HepG2 (cell line): ENCODE data around the gene NTMT1. TPM values are rescaled to one million over a fixed set of nuclear protein-coding genes. Genes with fewer than 3 reads are reported as not detected.

Experiments
- ARID2 ChIP-seq: sonication (generic); formaldehyde crosslinking; IDR thresholded peaks from 2 replicates; pipeline ENCODE4 v1.8.1; 2022; ENCODE audit warnings: mild to moderate bottlenecking, missing genetic modification reagents, borderline replicate concordance
- CHD2 ChIP-seq: IDR thresholded peaks from 2 replicates; pipeline ENCODE4 v1.6.1; 2011; ENCODE audit warnings: low read depth, low read length, improper control_type of control experiment
- MED13 ChIP-seq: sonication (generic); formaldehyde crosslinking; IDR thresholded peaks from 2 replicates; pipeline ENCODE4 v1.5.0; 2020; ENCODE audit warnings: missing genetic modification reagents
- NRL ChIP-seq: sonication (generic); formaldehyde crosslinking; IDR thresholded peaks from 2 replicates; pipeline ENCODE4 v1.5.0; 2020; ENCODE audit warnings: missing genetic modification reagents, mild to moderate bottlenecking, moderate library complexity, borderline replicate concordance
- ZNF570 ChIP-seq: sonication (generic); formaldehyde crosslinking; IDR thresholded peaks from 2 replicates; pipeline ENCODE4 v1.4.0; 2020; ENCODE audit warnings: mild to moderate bottlenecking, missing genetic modification reagents, borderline replicate concordance
- ZNF674 ChIP-seq: sonication (generic); formaldehyde crosslinking; IDR thresholded peaks from 2 replicates; pipeline ENCODE4 v1.5.0; 2020; ENCODE audit warnings: low read depth, mild to moderate bottlenecking, missing genetic modification reagents
- ZNF782 ChIP-seq: sonication (generic); formaldehyde crosslinking; IDR thresholded peaks from 2 replicates; pipeline ENCODE4 v1.4.0; 2020; ENCODE audit warnings: missing genetic modification reagents, mild to moderate bottlenecking, borderline replicate concordance
- polyA plus RNA-seq, 8 experiments: library from polyadenylated mRNA; depleted of rRNA in 3 of 8; stranded (reverse) in 7 of 8; unstranded in 1 of 8; fragments of >200 nt; fragmentation: Illumina TruSeq in 4 of 8; extraction: Trizol in 4 of 8; gene quantifications; 2 replicates each; pipeline versions ENCODE4 v1.2.1 to v1.2.3, GENCODE V29; 2011 to 2016; ENCODE audit warnings: low read depth in 4 of 8, missing spikeins in 1 of 8, mixed read lengths in 1 of 8; ENCODE audit not compliant: insufficient read depth in 1 of 8
- total RNA-seq, 5 experiments: library from RNA; depleted of rRNA; stranded (reverse); fragments of >200 nt; fragmentation: Illumina TruSeq; extraction: Trizol; gene quantifications; 2 replicates each; pipeline ENCODE4 v1.2.3, GENCODE V29; 2016; ENCODE audit warnings: low read depth in 1 of 5
- TF ChIP-seq, protein P1 (sequence below): sonication (generic); formaldehyde crosslinking; IDR thresholded peaks from 2 replicates; pipeline ENCODE4 v1.4.0; 2020; ENCODE audit warnings: missing genetic modification reagents, mild to moderate bottlenecking, borderline replicate concordance
- TF ChIP-seq, protein P2 (sequence below): sonication (generic); formaldehyde crosslinking; IDR thresholded peaks from 2 replicates; pipeline ENCODE4 v1.4.0; 2020; ENCODE audit warnings: mild to moderate bottlenecking, low read depth, missing genetic modification reagents
- TF ChIP-seq, protein P3 (sequence below): sonication (generic); formaldehyde crosslinking; IDR thresholded peaks from 2 replicates; pipeline ENCODE4 v1.4.0; 2020; ENCODE audit warnings: missing genetic modification reagents

The NTMT1 gene
- total and polyA plus RNA-seq, 2 of the 13 experiments (the other 11 are each of a cell fraction or from before 2014, with no cell fraction given), result 49.1 to 53.8 TPM

DNA sequence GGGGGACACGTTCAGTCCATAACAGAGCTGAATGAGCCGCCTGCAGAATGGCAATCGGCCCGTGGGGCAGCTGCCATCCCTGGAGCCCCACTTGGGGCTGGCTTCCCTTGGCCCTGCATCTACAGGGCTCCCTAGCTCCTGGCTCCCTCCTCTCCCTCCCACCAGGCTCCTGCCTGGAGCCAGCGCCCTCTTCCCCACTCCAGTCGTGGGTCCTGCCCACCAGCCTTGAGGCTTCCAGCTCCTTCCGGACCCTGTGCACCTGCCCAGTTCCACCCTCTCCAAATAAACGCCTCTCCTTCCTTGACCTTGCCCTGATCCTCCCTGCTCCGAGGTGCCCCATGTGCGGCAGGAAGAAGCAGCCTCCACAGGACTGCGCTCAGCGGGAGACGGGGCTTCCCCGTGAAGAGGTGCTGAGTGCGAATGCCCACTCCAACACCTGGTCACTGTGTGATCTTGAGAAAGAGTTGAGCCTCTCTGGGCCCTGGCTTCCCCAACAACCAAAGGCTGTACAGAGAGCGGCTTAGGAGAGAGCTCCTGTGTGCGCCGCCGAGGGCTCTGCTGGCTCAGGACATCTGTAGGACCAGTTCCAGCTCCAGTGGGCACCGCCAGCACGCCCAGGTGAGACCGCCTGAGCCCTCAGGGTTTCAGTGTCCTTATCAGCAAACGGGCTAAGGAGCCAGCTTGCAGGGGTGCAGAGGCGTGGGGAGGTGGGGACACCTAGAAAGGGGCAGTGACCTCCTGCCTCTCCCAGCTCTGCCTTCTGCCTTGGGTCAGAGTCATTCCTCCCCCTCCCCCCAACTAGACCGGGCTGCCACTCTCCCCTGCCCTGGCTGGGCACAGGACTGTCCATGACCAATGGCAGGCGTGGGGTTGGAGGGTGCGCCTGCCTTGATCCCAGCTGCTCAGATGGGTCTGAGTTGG is 17.1 kb upstream of the NTMT1 start (continued):
- TF ChIP-seq, protein P1, sequence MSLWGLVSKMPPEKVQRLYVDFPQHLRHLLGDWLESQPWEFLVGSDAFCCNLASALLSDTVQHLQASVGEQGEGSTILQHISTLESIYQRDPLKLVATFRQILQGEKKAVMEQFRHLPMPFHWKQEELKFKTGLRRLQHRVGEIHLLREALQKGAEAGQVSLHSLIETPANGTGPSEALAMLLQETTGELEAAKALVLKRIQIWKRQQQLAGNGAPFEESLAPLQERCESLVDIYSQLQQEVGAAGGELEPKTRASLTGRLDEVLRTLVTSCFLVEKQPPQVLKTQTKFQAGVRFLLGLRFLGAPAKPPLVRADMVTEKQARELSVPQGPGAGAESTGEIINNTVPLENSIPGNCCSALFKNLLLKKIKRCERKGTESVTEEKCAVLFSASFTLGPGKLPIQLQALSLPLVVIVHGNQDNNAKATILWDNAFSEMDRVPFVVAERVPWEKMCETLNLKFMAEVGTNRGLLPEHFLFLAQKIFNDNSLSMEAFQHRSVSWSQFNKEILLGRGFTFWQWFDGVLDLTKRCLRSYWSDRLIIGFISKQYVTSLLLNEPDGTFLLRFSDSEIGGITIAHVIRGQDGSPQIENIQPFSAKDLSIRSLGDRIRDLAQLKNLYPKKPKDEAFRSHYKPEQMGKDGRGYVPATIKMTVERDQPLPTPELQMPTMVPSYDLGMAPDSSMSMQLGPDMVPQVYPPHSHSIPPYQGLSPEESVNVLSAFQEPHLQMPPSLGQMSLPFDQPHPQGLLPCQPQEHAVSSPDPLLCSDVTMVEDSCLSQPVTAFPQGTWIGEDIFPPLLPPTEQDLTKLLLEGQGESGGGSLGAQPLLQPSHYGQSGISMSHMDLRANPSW (CRISPR knock-in tag), result no peak
- TF ChIP-seq CHD2 (no peak), ZNF674 (CRISPR knock-in tag) (no peak), ZNF782 (no peak), ARID2 (CRISPR knock-in tag) (no peak), MED13 (CRISPR knock-in tag) (no peak), NRL (0 out of 2 replicates have a peak, but pooled peaks have one; percentile 26), ZNF570 (no peak)
- TF ChIP-seq, protein P2, sequence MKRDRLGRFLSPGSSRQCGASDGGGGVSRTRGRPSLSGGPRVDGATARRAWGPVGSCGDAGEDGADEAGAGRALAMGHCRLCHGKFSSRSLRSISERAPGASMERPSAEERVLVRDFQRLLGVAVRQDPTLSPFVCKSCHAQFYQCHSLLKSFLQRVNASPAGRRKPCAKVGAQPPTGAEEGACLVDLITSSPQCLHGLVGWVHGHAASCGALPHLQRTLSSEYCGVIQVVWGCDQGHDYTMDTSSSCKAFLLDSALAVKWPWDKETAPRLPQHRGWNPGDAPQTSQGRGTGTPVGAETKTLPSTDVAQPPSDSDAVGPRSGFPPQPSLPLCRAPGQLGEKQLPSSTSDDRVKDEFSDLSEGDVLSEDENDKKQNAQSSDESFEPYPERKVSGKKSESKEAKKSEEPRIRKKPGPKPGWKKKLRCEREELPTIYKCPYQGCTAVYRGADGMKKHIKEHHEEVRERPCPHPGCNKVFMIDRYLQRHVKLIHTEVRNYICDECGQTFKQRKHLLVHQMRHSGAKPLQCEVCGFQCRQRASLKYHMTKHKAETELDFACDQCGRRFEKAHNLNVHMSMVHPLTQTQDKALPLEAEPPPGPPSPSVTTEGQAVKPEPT (CRISPR knock-in tag), result no peak
- TF ChIP-seq, protein P3, sequence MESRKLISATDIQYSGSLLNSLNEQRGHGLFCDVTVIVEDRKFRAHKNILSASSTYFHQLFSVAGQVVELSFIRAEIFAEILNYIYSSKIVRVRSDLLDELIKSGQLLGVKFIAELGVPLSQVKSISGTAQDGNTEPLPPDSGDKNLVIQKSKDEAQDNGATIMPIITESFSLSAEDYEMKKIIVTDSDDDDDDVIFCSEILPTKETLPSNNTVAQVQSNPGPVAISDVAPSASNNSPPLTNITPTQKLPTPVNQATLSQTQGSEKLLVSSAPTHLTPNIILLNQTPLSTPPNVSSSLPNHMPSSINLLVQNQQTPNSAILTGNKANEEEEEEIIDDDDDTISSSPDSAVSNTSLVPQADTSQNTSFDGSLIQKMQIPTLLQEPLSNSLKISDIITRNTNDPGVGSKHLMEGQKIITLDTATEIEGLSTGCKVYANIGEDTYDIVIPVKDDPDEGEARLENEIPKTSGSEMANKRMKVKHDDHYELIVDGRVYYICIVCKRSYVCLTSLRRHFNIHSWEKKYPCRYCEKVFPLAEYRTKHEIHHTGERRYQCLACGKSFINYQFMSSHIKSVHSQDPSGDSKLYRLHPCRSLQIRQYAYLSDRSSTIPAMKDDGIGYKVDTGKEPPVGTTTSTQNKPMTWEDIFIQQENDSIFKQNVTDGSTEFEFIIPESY (CRISPR knock-in tag), result peak; percentile 73
